IPS DF 4.7 (cell line): ENCODE data around the gene STARD3.

Experiments
- DNase-seq: peaks from one replicate; pipeline ENCODE4 v3.0.0-alpha.2; 2013; ENCODE audit warnings: low spot score; ENCODE audit errors: extremely low read depth

The STARD3 gene

DNA sequence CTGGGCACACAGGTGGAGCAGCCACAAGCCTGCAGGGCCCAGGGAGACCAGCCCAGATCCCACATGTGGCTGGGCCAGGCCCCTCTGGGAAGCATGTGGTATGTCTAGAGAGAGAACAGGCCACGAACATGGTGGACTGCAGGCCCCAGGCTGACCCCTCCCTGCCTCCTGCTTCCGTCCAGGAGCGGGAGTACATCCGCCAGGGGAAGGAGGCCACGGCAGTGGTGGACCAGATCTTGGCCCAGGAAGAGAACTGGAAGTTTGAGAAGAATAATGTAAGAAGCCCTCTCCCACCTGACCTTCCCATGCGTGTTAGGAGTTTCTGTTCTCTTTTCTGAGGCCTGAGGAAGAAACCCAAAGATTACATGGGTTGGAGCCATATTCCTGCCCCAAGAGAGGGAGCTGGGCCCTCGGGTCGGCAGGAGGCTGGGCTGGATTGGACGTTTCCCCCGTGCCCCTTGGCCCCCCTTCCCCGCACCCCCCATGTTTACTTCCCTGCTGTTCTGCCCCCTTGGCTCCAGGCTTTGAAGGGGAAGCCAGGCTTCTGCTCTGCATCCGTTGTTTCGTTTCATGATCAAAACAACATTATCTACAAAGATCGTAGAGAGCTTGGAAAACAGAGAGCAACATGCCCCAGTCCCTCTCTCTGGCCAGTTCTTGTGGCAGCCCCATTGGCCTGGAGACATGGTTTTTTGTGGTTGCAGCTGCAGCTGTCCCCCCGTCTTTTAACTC lies 22.5 kb downstream of the STARD3 start:
- DNase-seq, result no peak

DNA sequence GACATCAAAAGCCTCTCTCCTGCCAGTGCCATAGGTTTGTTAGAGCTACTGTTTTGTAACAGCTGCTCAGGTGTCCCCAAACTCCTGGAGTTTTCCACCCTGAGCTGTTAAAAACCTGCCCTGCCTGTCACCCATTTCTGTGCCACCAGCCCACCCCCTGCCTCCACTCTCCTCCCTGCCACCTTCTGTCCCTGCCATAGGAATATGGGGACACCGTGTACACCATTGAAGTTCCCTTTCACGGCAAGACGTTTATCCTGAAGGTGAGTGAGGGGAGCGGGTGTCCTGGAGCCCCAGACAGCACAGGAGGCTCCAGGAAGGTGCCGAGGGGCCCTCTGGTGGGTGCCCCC lies 23.0 kb downstream of the STARD3 start:
- DNase-seq, result no peak

DNA sequence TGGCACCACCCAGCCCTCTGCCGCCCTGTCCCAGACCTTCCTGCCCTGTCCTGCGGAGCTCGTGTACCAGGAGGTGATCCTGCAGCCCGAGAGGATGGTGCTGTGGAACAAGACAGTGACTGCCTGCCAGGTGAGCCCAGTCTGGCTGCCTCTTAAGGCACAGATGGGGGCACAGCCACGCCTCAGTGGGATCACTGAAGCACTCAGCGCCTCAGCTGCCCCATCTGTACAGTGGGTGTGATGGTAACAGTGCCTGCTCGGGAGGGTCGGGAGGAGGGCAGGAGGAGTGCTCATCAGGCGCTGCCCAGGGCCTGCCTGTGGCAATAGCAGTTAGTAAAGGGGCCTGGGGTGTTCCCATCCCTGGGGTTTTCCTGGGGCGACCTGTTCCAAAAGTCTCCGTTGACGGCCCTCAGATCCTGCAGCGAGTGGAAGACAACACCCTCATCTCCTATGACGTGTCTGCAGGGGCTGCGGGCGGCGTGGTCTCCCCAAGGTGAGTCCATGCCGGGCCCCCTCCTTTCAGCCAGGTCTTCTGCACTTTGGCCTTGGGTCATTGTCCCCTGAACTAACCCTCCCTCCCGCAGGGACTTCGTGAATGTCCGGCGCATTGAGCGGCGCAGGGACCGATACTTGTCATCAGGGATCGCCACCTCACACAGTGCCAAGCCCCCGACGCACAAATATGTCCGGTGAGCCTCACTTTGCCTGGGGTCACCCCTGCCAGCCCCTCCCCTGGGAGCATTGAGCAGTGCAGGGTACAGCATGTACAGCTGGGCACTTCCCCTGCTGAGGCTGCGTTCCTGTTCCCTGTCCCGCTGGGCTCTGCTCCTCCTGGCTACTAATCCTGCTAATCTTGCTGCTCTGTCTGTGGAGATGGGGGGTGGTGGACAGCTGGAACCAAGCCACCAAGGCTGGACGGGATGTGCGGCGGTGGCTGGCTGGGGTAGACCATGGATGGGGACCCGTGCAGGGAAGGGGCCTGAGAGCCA lies 23.7 kb downstream of the STARD3 start:
- no peak for DNase-seq

DNA sequence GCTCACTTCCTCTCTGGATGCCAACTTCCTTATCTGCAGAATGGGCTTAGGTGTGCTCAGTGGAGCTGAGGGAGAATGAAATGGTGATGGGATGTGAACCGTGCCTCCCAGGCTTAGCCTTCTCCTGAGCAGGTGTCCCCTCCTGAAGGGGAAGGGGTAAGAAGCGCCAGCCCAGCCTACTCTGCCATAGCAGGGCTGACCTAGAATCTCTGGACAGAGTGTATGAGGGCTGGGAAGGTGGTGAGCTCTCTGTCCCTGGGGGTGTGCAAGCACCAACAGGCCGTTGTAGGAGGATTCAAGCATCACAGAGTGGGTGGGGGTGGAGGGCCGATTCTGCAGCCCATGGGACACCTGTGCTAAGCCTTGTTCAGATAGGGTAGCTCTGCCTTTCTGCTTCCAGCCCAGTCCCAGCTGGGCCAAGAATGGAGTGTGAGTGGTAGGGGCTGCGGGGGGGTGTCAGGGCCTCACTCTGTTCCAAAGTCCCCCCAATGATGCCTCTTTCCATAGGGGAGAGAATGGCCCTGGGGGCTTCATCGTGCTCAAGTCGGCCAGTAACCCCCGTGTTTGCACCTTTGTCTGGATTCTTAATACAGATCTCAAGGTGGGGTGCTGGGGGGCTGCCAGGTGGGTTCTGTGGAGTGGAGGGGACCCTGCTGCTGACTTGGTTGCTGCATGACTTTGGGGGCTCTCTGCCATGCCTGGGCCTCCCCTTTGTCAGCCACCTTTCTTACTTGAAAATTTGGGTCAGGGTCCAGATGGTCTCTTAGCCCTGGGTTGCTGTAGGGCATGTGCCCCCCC lies 25.0 kb downstream of the STARD3 start:
- no peak for DNase-seq

DNA sequence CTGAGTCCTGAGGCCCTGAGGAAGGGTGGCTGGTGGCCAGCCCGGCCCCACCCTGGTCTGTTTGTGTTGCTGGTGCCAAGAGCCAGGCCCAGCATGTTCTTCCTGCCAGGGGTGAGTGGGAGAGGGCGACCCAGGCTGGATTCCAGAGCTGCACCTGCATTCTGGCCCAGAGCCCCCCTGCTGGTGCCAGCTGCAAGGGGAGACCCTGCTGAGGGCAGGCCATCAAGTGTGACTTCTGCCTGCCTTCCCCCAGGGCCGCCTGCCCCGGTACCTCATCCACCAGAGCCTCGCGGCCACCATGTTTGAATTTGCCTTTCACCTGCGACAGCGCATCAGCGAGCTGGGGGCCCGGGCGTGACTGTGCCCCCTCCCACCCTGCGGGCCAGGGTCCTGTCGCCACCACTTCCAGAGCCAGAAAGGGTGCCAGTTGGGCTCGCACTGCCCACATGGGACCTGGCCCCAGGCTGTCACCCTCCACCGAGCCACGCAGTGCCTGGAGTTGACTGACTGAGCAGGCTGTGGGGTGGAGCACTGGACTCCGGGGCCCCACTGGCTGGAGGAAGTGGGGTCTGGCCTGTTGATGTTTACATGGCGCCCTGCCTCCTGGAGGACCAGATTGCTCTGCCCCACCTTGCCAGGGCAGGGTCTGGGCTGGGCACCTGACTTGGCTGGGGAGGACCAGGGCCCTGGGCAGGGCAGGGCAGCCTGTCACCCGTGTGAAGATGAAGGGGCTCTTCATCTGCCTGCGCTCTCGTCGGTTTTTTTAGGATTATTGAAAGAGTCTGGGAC lies 25.8 kb downstream of the STARD3 start:
- no peak for DNase-seq

DNA sequence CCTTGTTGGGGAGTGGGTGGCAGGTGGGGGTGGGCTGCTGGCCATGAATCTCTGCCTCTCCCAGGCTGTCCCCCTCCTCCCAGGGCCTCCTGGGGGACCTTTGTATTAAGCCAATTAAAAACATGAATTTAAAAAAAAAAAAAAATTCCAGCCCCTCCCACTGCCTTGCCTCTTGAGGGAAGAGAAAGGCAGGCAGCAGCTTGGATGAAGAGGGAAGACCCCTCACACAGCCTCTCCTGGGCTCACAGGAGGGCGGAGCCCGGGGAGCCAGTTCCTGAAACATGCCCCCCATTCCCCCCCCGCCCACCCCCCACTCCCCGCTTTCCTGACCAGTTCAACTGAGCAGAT lies 26.4 kb downstream of the STARD3 start:
- no peak for DNase-seq

DNA sequence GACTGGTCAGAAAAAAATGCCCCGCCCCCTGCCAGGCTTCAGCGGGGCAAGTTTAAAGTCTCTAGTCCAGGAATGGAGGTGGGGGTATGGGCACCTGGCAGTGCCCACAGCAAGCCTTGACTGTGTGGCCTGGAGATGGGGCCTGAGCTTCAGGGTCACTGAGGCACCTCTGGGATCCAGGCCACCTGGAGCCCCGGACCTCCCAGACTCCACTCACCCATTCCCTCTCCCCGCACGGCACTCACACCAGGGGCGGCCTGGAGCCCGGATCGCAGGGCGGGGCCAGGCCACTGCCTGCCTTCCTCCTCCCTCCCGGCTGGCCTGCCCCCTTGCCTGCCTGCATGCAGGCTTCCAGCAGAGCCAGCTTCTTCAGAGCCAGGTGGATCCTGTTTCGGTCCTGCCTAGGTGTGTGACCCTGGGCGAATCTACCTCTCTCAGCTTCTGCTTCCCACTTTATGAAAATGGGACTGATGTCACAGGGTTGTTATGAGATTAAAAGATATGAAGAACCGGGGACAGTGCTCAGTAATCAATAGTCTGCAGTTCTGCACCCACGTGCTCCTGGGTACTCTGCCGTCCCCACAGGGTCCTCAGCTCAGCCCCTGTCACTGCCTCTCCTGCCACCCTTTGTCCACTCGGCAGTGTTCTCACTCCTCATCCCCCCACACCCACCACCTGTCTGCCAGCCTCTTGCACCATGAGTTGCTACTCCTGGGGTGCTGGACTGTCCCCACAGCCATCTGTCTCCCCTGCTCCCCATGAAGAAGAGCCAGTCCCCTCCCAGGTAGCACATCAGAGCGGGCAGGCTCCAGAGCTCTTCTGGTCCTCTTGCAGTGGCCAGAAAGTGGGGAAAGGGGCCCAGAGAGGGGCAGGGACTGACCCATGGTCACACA lies 27.0 kb downstream of the STARD3 start:
- DNase-seq, result no peak

DNA sequence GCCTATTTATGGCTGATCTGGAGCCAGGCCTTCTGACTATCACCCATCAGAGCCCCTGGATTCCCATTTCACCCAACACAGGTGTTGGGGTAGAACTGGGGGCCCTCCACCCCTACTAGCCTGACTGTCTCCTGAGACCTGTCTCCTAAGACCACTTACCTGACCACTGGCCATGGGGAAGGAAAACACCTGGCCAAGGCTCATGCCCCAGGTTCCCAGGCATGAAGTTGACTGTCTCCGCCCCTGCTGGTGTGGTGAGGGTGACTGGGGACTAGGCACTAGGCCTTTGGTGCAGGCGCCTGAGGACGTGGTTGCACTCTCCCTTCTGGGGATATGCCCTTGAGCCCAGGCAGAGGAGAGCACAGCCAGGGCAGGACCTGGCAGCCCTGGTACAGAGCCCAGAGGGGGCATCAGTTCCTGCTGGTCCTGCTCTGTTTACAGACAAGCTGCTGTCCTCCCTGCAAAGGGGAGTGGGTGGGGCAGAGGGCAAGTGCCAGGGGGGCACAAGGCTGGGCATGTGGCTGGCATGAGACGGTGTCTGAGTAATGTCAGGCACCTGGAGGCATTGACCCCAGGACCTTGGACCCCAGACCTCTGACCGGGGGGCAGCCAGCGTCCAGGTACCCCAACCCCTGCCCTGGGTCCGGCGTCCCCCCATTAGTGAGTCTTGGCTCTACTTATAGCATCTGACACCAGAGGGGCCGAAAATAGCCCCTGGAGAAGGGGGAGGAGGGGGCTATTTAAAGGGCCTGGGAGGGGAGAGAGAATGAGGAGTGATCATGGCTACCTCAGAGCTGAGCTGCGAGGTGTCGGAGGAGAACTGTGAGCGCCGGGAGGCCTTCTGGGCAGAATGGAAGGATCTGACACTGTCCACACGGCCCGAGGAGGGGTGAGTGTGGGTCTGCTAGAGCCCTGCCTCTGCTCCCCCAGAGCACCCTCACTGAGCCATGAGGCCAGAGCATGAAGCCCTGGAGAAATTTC lies 27.9 kb downstream of the STARD3 start, which contains the start of gene TCAP:
TSS of gene TCAP (plus strand) at position 769 of the 981 bp plus-strand sequence. CDS start at position 780, 11 bp downstream.
- no peak for DNase-seq

DNA sequence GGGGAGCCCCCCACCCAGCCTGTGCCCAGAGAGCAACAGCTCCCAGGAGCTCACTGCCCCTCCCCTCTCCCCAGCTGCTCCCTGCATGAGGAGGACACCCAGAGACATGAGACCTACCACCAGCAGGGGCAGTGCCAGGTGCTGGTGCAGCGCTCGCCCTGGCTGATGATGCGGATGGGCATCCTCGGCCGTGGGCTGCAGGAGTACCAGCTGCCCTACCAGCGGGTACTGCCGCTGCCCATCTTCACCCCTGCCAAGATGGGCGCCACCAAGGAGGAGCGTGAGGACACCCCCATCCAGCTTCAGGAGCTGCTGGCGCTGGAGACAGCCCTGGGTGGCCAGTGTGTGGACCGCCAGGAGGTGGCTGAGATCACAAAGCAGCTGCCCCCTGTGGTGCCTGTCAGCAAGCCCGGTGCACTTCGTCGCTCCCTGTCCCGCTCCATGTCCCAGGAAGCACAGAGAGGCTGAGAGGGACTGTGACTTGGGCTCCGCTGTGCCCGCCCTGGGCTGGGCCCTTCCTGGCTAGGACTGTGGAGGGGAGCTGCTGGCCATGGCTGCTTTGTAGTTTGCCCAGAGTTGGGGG lies 28.8 kb downstream of the STARD3 start:
- DNase-seq, result no peak

DNA sequence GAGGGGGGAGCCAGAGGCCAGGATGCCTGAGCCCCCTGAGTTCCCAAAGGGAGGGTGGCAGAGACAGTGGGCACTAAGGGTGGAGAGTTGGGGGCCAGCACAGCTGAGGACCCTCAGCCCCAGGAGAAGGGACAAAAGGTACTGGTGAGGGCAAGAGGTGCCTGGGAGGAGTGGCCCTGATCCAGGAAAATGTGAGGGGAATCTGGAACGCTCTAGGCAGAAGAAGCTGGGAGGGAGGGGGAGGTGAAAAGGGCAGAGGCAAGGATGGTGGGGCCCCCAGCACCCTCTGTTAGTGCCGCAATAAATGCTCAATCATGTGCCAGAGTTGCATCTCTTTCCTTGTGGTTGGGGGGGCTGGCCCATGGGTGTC lies 29.3 kb downstream of the STARD3 start:
- no peak for DNase-seq

DNA sequence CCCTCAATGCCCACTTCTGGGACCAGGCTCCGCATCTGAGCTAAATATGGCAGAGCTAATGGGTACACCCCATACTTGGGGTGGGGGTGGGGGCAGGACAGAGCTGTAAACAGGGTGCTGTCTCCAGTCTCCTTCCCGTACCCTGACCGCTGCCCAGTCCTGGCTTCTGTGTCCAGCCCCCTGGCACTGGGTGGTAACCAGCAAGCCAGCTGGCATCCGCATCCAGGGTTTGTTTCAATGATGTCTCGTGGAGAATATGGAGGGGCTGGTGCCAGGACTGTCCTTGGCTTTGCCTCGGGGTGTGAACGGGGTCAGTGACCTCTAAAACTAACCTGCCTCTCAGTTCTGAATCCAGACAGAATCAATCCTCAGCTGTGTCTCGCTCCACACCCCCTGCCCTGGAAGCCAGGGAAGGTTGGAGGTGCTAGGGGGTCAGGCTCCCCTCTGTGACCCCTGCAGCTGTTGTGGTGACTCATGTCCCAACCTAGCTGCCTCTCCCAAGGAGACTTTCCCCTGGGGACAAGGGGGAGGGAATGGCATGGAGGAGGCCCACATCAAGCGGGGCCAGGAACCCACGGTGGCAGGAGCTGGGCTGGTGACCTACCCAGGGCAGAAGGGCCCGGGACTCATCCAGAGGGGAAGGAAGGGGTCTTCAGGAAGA lies 29.8 kb downstream of the STARD3 start:
- DNase-seq, result no peak

DNA sequence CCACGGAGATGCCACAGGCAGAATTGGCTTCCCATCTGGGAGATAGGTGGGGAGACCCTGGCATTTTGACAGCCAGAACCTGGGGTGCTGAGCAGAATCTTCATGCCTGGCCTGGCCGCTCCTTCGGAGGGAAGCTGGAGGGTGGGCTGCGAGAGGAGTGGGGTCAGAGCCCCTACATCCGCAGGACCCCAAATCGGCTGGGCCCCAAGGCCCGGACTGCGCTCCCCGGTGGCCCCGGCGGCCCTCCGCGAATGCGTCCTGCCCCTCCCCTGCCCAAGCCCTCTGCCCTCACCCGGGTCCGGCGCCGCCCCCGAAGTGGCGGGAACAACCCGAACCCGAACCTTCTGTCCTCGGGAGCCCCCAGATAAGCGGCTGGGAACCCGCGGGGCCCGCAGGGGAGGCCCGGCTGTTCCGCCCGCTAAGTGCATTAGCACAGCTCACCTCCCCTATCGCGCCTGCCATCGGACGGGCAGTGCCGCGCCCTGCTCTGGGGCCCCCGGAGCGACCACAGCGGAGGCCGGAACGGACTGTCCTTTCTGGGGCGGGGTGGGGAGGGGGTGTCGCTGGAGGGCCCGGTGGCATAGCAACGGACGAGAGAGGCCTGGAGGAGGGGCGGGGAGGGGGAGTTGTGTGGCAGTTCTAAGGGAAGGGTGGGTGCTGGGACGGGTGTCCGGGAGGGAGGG lies 30.5 kb downstream of the STARD3 start:
- DNase-seq, result no peak

DNA sequence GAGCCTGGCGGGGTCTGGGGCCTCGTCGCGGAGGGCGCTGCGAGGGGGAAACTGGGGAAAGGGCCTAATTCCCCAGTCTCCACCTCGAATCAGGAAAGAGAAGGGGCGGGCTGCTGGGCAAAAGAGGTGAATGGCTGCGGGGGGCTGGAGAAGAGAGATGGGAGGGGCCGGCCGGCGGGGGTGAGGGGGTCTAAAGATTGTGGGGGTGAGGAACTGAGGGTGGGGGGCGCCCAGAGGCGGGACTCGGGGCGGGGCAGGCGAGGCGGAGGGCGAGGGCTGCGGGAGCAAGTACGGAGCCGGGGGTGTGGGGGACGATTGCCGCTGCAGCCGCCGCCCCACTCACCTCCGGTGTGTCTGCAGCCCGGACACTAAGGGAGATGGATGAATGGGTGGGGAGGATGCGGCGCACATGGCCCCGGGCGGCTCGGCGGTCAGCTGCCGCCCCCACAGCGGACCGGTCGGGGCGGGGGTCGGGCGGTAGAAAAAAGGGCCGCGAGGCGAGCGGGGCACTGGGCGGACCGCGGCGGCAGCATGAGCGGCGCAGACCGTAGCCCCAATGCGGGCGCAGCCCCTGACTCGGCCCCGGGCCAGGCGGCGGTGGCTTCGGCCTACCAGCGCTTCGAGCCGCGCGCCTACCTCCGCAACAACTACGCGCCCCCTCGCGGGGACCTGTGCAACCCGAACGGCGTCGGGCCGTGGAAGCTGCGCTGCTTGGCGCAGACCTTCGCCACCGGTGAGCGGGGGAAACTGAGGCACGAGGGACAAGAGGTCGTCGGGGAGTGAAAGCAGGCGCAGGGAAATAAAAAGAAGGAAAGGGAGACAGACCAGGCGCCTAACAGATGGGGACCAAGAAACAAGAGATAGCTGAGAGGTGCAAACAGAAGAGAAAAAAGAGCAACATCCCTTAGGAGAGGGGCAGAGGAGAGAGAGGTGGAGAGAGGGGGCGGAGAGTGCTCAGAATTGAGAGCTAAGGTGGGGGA lies 31.3 kb downstream of the STARD3 start, which contains the start of gene PNMT:
TSS of gene PNMT (plus strand) at position 509 of the 980 bp plus-strand sequence. CDS start at position 532, 23 bp downstream.
- no peak for DNase-seq

DNA sequence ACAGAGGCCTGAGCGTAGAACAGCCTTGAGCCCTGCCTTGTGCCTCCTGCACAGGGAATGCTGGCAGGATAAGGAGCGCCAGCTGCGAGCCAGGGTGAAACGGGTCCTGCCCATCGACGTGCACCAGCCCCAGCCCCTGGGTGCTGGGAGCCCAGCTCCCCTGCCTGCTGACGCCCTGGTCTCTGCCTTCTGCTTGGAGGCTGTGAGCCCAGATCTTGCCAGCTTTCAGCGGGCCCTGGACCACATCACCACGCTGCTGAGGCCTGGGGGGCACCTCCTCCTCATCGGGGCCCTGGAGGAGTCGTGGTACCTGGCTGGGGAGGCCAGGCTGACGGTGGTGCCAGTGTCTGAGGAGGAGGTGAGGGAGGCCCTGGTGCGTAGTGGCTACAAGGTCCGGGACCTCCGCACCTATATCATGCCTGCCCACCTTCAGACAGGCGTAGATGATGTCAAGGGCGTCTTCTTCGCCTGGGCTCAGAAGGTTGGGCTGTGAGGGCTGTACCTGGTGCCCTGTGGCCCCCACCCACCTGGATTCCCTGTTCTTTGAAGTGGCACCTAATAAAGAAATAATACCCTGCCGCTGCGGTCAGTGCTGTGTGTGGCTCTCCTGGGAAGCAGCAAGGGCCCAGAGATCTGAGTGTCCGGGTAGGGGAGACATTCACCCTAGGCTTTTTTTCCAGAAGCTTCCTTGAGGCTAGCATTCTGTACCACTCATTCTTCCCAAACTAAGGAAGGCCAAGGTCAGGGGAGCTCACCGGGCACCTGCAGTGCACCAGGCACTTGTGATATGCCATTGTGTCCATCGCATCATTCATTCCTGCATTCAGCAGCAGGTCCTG lies 33.2 kb downstream of the STARD3 start:
- DNase-seq, result no peak

DNA sequence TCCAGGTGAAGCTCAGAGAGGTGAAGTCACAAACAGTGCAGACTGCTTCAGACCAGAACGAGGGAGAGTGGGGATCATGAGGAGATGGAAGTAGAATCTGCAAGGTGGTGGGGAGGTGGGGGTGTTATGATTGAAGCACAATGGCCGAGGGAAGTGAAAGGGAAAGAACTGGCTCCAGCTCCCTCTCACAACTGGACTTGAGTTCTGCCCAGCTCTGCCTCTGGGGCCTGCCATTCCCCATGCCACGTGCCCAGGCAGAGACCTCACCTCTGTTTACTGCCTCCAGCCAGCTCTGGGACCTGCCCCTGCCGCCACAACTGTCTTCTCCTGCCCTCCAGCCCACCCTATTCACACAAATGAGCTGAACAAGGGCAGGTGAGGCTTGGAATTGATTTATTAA lies 33.8 kb downstream of the STARD3 start:
- DNase-seq, result no peak
